Erythroblast (primary cell): ENCODE measurements around the gene SLC39A13.

Experiments
- GATA1 ChIP-seq: IDR thresholded peaks from 2 replicates; pipeline ENCODE4 v1.6.1; 2011; ENCODE audit warnings: low read depth, mild to moderate bottlenecking, control low read depth, low read length, moderate library complexity
- POLR2A ChIP-seq: IDR thresholded peaks from 2 replicates; pipeline ENCODE4 v1.6.1; 2011; ENCODE audit warnings: mild to moderate bottlenecking, low read length

DNA sequence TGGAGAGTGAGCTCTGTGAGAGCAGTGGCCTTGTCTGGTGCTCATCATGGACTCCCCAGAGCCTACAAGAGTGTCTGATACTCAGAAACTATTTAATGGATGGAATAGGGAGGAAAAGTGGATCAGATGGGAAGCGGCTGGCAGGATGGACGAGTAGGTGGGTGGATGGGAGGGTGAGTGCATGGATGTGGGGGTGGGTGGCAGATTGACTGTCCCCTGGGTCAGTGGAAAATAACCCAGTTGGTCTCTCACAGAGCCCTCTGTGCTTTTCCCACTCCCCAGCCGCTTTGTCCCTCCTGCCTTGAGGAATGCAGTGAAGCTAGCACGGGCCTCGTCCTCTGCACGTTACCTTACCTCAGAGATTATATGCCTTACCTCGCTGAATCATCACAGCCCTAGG lies 36.0 kb upstream of the SLC39A13 start:
- TF ChIP-seq POLR2A, result no peak
- TF ChIP-seq GATA1, result no peak
